Thyroid gland (tissue), 4 donors: ENCODE data around the gene MTUS2. TPM values are rescaled to one million over a fixed set of nuclear protein-coding genes. Genes with fewer than 3 reads are reported as not detected.

Source experiments
- DNase-seq, 2 donors: peaks; one replicate each; pipeline ENCODE4 v3.0.0-alpha.2; 2019
- H3K27ac ChIP-seq, 3 donors: fragments of 200-600 bp; sonication (generic); 1 replicate in 2 of 3; 2 replicates in 1 of 3; pipeline ENCODE4 v1.5.1; 2016 to 2019; ENCODE audit warnings: mild to moderate bottlenecking in 1 of 3, moderate library complexity in 1 of 3
- H3K27me3 ChIP-seq: fragments of 200-600 bp; sonication (generic); one replicate; pipeline ENCODE4 v1.5.1; 2019
- H3K36me3 ChIP-seq, 2 donors: fragments of 200-600 bp; sonication (generic); one replicate each; pipeline ENCODE4 v1.5.1; 2016 to 2019
- H3K4me1 ChIP-seq, 2 donors: fragments of 200-600 bp; sonication (generic); one replicate each; pipeline ENCODE4 v1.5.1; 2017 to 2019
- H3K4me3 ChIP-seq, 3 donors: fragments of 200-600 bp; sonication (generic); replicated peaks in 1 of 3; 1 replicate in 2 of 3; 2 replicates in 1 of 3; pipeline ENCODE4 v1.5.1; 2016; ENCODE audit warnings: mild to moderate bottlenecking in 1 of 3
- H3K9me3 ChIP-seq: fragments of 200-600 bp; sonication (generic); one replicate; pipeline ENCODE4 v1.5.1; 2017
- POLR2A ChIP-seq, 2 donors: fragments of 450-650 bp; IDR thresholded peaks; one replicate each; pipeline ENCODE4 v1.6.1; 2017; ENCODE audit warnings: antibody characterized with exemption in 2 of 2, mild to moderate bottlenecking in 2 of 2, moderate library complexity in 1 of 2
- WGBS, 2 donors: methylation state at CpG; one replicate each; pipeline ENCODE4 v1.1.5; 2017; 5-methylcytosine and 5-hydroxymethylcytosine counted together
- intact Hi-C: fragments of 100-400 bp; cut with DNase I; formaldehyde crosslinking; loops from one replicate; pipeline ENCODE4 v1.15.1; 2023
- small RNA-seq: library from RNA; depleted of rRNA; stranded (forward); fragments of <200 nt; gene quantifications from one replicate; pipeline ENCODE3, GENCODE V24; 2016
- total RNA-seq, 4 donors: library from RNA; depleted of rRNA; stranded (reverse); fragments of >200 nt; gene quantifications; one replicate each; pipeline ENCODE4 v1.2.3, GENCODE V29; 2016
- TF ChIP-seq, protein P1 (sequence below), 6 experiments: fragments of 200-600 bp in 3 of 6; fragments of 450-650 bp in 3 of 6; sonication (generic) in 3 of 6; IDR thresholded peaks; one replicate each; pipeline ENCODE4 v1.5.1; 2016 to 2019; ENCODE audit warnings: antibody characterized with exemption in 6 of 6, mild to moderate bottlenecking in 2 of 6, inconsistent platforms in 1 of 6, moderate library complexity in 1 of 6

Gene MTUS2
- total RNA-seq, 4 donors from 2014 or later = 0.98 to 1.5 (median 1.1) TPM

DNA sequence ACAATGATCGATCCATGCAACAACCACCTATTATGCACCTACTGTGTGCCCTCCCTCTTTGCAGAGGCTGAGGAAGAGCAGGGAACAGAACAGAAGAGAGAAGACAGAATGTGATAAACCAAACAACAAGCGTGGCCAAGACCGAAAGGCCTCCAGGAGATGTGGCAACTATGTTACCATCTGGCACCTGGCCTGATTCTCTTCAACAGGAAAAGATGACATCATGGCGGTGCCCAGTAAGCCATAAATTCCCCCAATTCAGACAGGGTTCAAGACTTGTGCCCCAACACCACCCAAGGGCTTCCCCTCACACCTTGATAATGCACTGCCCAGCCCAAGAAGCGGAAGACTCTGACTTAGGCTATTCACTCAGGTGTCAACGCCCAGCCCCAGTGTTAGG, 731.1 kb downstream of the MTUS2 start:
- intact Hi-C loops = no loop called here
- WGBS, 2 donors = 93 to 97% methylated on average over 6 of the region's 6 CpGs
- Histone ChIP-seq H3K27me3 (no peaks in the 10 kb centered on the region), H3K36me3 (peaks cover 0 to 4% of the 10 kb centered on the region in 2 donors), H3K4me1 (peaks cover 0 to 1% of the 10 kb centered on the region in 2 donors), H3K9me3 (no peaks in the 10 kb centered on the region), H3K27ac (no peak overlapping the region), H3K4me3 (no peak overlapping the region)
- TF ChIP-seq, protein P1, sequence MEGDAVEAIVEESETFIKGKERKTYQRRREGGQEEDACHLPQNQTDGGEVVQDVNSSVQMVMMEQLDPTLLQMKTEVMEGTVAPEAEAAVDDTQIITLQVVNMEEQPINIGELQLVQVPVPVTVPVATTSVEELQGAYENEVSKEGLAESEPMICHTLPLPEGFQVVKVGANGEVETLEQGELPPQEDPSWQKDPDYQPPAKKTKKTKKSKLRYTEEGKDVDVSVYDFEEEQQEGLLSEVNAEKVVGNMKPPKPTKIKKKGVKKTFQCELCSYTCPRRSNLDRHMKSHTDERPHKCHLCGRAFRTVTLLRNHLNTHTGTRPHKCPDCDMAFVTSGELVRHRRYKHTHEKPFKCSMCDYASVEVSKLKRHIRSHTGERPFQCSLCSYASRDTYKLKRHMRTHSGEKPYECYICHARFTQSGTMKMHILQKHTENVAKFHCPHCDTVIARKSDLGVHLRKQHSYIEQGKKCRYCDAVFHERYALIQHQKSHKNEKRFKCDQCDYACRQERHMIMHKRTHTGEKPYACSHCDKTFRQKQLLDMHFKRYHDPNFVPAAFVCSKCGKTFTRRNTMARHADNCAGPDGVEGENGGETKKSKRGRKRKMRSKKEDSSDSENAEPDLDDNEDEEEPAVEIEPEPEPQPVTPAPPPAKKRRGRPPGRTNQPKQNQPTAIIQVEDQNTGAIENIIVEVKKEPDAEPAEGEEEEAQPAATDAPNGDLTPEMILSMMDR (IDR thresholded peaks at IDR 0.05) = no peak
- TF ChIP-seq POLR2A (IDR thresholded peaks at IDR 0.05) = no peak
- no peak for DNase-seq

Small RNAs within 50 kb of the gene (small RNA-seq; reads per million reads assigned to genes)
- gene AL359741.1 = not detected

Other genes with a start within 250 kb of the MTUS2 start
- gene POMP, start 161.2 kb upstream of the MTUS2 start, total RNA-seq = 10 to 100 TPM; 23.3 to 70.0 (median 45.4) TPM
- gene SLC46A3, start 101.4 kb upstream of the MTUS2 start, total RNA-seq = 10 to 100 TPM; 16.4 to 28.7 (median 26.8) TPM